Heart left ventricle (tissue), 16 donors: ENCODE results near the gene BNIP5. TPM values are rescaled to one million over a fixed set of nuclear protein-coding genes. Genes with fewer than 3 reads are reported as not detected.

Source experiments
- ATAC-seq, 4 donors: fragments of 200-7000 bp; cut with Tn5 transposase; one replicate each; pipeline ENCODE4 v1.9.1; 2020 to 2022; ENCODE audit warnings: moderate library complexity in 4 of 4, mild to moderate bottlenecking in 3 of 4, moderate number of reproducible peaks in 1 of 4
- DNase-seq, 5 donors: peaks; one replicate each; pipeline ENCODE4 v3.0.0-alpha.2; 2020
- H3K27ac ChIP-seq, 12 donors: fragments of 200-600 bp; sonication (generic) in 4 of 12; one replicate each; pipeline versions ENCODE4 v1.5.0 to v1.8.0; 2016 to 2022; ENCODE audit warnings: mild to moderate bottlenecking in 2 of 12
- H3K27me3 ChIP-seq, 9 donors: fragments of 200-600 bp; sonication (generic) in 2 of 9; one replicate each; pipeline versions ENCODE4 v1.5.1 to v1.8.0; 2016 to 2022; ENCODE audit warnings: mild to moderate bottlenecking in 3 of 9
- H3K36me3 ChIP-seq, 9 donors: fragments of 200-600 bp; sonication (generic) in 2 of 9; one replicate each; pipeline versions ENCODE4 v1.5.0 to v1.8.0; 2018 to 2022; ENCODE audit warnings: mild to moderate bottlenecking in 2 of 9
- H3K4me1 ChIP-seq, 12 donors: fragments of 200-600 bp; sonication (generic) in 4 of 12; one replicate each; pipeline versions ENCODE4 v1.5.0 to v1.8.0; 2016 to 2022; ENCODE audit warnings: mild to moderate bottlenecking in 3 of 12
- H3K4me3 ChIP-seq, 12 donors: fragments of 200-600 bp; sonication (generic) in 4 of 12; one replicate each; pipeline versions ENCODE4 v1.5.0 to v1.8.0; 2017 to 2022; ENCODE audit warnings: mild to moderate bottlenecking in 9 of 12, moderate library complexity in 4 of 12
- H3K9me3 ChIP-seq, 12 donors: fragments of 200-600 bp; sonication (generic) in 4 of 12; one replicate each; pipeline versions ENCODE4 v1.5.0 to v1.8.0; 2016 to 2022; ENCODE audit warnings: mild to moderate bottlenecking in 1 of 12
- POLR2A ChIP-seq, 2 donors: fragments of 450-650 bp; IDR thresholded peaks; one replicate each; pipeline ENCODE4 v1.6.1; 2017; ENCODE audit warnings: antibody characterized with exemption in 2 of 2, mild to moderate bottlenecking in 2 of 2, moderate library complexity in 2 of 2
- WGBS, 4 donors: extraction: QIAGEN DNeasy Blood & Tissue Kit in 2 of 4; methylation state at CpG; one replicate each; pipeline versions ENCODE4 v1.1.5 to v1.1.7; 2013 to 2018; 5-methylcytosine and 5-hydroxymethylcytosine counted together
- intact Hi-C, 10 donors: fragments of 100-400 bp; cut with DNase I; formaldehyde crosslinking; loops; one replicate each; pipeline versions ENCODE4 v1.11.1 to v1.14.2; 2022
- polyA plus RNA-seq, 2 donors: library from polyadenylated mRNA; stranded (reverse); fragments of 200-250 nt; gene quantifications; one replicate each; pipeline ENCODE4 v1.2.3, GENCODE V29; 2013
- total RNA-seq, 9 donors: library from RNA; depleted of rRNA in 2 of 9; stranded (reverse); fragments of >200 nt in 2 of 9; fragmentation: NEBNext Ultra II Directional in 3 of 9; extraction: Animal tissue kit (Norgen Biotek cat#: 25700) in 3 of 9; gene quantifications; one replicate each; pipeline versions ENCODE4 v1.1.0 to v1.2.4, GENCODE V29; 2016 to 2023
- TF ChIP-seq, protein P1 (sequence below), 12 donors: fragments of 200-600 bp; sonication (generic) in 4 of 12; IDR thresholded peaks; one replicate each; pipeline versions ENCODE4 v1.5.0 to v1.8.0; 2018 to 2022; ENCODE audit warnings: antibody characterized with exemption in 12 of 12, mild to moderate bottlenecking in 5 of 12
- donor health status: ischemic (EF 13 %, LVEDD 7.1; RV severe dilation, severe dysfunction).
- donor health status: healthy with polysubstance abuse.
- donor health status: DM: no; HTN: yes; CAD: no.
- donor health status: DM: no; HTN: no; CAD: no.
- donor health status: ischemic (EF 25% LVEDD 6.9; RV normal size, moderate dysfunction).
- donor health status: ischemic (EF 25% LVEDD 5.7; RV mildly dilated, moderate dysfunction).
- donor health status: healthy.
- donor health status: DM: yes; HTN: yes; CAD: no.
- donor health status: ischemic (EF 35%, LVEDD 5.7; RV mildly dilated, moderate dysfunction).
- donor health status: nonischemic (EF 11% LVEDD 7.7; RV severe dilation, severe dysfunction).
- donor health status: DM: yes; HTN: yes; CAD: no.
- donor health status: PGD.
- donor health status: ischemic (EF 29% LVEDD 5.4; RV normal size, mild dysfunction).
- donor health status: nonischemic (EF 23%, LVEDD 6.1; RV moderate dilation, normal function).

The BNIP5 gene
- total and polyA plus RNA-seq, 11 donors = not detected

DNA sequence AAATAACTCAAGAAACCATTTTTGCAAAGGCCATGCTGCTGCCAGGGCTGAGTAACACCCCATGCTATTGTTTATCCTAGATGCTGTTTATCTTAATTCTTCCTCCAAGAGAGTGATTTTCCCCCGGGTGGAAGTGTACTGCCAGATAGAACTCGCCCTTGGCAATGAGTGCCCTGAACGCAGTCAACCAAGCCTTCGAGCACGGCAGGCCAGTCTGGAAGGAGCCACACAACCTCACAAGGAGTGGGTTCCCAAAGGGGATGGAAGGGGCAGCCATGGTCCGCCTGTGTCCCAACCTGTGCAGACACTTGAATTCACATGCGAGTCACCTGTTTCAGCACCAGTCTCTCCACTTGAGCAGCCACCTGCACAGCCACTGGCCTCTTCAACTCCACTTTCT lies 34.9 kb downstream of the BNIP5 start:
- no peak for ATAC-seq
- no peak overlapping the region for H3K27ac ChIP-seq

DNA sequence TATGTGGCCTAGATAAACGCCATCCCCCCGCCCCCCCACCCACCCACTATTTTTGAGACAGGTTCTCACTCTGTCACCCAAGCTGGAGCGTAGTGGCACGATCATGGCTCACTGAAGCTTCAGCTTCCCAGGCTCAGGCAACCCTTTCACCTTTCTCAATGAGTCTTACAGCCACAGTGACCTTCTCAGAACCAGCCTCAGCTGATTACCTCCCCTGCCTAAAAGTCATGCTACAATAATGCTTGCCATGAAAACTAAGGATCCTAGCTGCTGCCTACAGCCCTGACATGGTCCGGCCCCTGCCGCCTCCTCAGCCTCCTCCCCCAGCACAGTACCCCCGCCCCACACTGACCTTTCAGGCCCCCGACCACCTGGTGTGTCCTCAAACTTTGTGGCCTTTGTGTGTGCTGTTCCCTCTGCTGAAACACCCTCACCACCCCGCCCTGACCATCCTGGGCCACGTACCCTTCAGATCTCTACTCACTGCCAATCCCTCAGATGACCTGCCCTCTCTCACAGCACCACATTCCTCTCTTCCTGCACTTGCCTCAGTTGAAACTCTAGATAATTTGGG lies 35.5 kb downstream of the BNIP5 start:
- H3K27ac ChIP-seq = no peak overlapping the region

More for the DNA sequence above, 34.9 kb downstream of the BNIP5 start:
- H3K4me1 ChIP-seq = peaks cover 0 to 8% (median 0%) of the 10 kb centered on the region in 12 donors
- no peak for DNase-seq
- H3K36me3 ChIP-seq = no peaks in the 10 kb centered on the region
- WGBS, 4 donors = 50 to 67% (median 56%) methylated on average over 7 of the region's 7 CpGs
- no peak overlapping the region for H3K4me3 ChIP-seq
- H3K27me3 ChIP-seq = peaks cover 0 to 21% (median 0%) of the 10 kb centered on the region in 9 donors
- no peak for TF ChIP-seq POLR2A (IDR thresholded peaks at IDR 0.05)
- TF ChIP-seq, protein P1, sequence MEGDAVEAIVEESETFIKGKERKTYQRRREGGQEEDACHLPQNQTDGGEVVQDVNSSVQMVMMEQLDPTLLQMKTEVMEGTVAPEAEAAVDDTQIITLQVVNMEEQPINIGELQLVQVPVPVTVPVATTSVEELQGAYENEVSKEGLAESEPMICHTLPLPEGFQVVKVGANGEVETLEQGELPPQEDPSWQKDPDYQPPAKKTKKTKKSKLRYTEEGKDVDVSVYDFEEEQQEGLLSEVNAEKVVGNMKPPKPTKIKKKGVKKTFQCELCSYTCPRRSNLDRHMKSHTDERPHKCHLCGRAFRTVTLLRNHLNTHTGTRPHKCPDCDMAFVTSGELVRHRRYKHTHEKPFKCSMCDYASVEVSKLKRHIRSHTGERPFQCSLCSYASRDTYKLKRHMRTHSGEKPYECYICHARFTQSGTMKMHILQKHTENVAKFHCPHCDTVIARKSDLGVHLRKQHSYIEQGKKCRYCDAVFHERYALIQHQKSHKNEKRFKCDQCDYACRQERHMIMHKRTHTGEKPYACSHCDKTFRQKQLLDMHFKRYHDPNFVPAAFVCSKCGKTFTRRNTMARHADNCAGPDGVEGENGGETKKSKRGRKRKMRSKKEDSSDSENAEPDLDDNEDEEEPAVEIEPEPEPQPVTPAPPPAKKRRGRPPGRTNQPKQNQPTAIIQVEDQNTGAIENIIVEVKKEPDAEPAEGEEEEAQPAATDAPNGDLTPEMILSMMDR (IDR thresholded peaks at IDR 0.05) = no peak
- no peaks in the 10 kb centered on the region for H3K9me3 ChIP-seq
- intact Hi-C loops = loop anchor here (1.0 to 2.0 kb wide), 3 partner anchors 57 to 59 kb away; no protein-coding TSS in a partner anchor

DNA sequence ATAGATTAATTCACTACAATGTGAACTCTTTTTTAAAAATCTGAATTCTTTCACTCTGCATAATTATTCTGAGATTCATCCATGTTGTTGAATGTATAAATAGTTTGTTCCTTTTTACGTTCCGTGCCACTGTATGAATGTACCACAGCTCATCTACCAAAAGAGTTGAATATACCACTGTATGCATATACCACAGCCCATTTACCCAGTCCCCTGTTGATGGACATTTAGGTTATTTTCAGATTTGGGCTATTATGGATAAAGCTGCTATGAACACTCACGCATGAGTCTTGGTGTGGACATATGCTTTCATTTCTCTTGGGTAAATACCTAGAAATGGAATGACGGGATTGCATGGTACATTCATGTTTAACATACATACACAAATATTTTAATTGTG lies 38.7 kb downstream of the BNIP5 start:
- Histone ChIP-seq H3K9me3 (no peaks in the 10 kb centered on the region), H3K27ac (no peak overlapping the region), H3K4me1 (peaks cover 0 to 12% (median 0%) of the 10 kb centered on the region in 12 donors), H3K4me3 (no peak overlapping the region), H3K27me3 (peaks cover 0 to 18% (median 0%) of the 10 kb centered on the region in 9 donors), H3K36me3 (no peaks in the 10 kb centered on the region)
- TF ChIP-seq, protein P1 (IDR thresholded peaks at IDR 0.05) = no peak
- no peak for TF ChIP-seq POLR2A (IDR thresholded peaks at IDR 0.05)
- ATAC-seq (no peak), DNase-seq (no peak)
- 87 to 91% (median 90%) methylated on average over 4 of the region's 4 CpGs for WGBS, 4 donors
- intact Hi-C loops = no loop called here

More for the DNA sequence above, 35.5 kb downstream of the BNIP5 start:
- intact Hi-C loops = loop anchor here in 1 of 10 donors (2.0 kb wide), 1 partner anchor 58 kb away; no protein-coding TSS in a partner anchor
- no peaks in the 10 kb centered on the region for H3K9me3 ChIP-seq
- 71 to 83% (median 82%) methylated on average over 10 of the region's 10 CpGs for WGBS, 4 donors
- H3K4me3 ChIP-seq = no peak overlapping the region
- ATAC-seq (no peak), DNase-seq (no peak)
- peaks cover 0 to 12% (median 0%) of the 10 kb centered on the region in 12 donors for H3K4me1 ChIP-seq
- TF ChIP-seq, protein P1 (IDR thresholded peaks at IDR 0.05) = no peak
- no peak for TF ChIP-seq POLR2A (IDR thresholded peaks at IDR 0.05)
- H3K27me3 ChIP-seq = peaks cover 0 to 21% (median 0%) of the 10 kb centered on the region in 9 donors
- no peaks in the 10 kb centered on the region for H3K36me3 ChIP-seq

DNA sequence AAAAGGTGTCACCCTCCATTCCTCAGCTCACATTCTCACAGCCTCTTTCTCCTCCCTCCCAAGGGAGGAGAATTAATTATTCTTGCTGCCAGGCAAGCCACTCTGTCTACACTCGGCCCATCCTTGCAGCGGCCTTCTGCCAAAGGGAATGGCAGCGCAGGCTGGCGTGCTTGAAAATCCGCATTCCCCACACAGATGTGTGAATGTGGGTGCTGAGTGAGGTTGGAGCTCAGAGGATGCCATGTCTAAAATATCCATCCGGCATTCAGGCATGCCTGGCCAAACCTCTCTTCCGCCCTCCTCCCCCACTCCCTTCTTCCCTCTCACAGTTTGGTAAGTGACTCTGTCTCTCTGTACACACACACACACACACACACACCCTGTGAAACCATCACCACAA lies 39.2 kb downstream of the BNIP5 start:
- no peak for TF ChIP-seq POLR2A (IDR thresholded peaks at IDR 0.05)
- no peak for ATAC-seq
- intact Hi-C loops = no loop called here
- H3K27ac ChIP-seq = no peak overlapping the region
- peaks cover 0 to 14% (median 0%) of the 10 kb centered on the region in 9 donors for H3K27me3 ChIP-seq
- H3K4me3 ChIP-seq = no peak overlapping the region
- WGBS, 4 donors = 70 to 80% (median 76%) methylated on average over 7 of the region's 7 CpGs
- no peaks in the 10 kb centered on the region for H3K9me3 ChIP-seq
- no peak for DNase-seq
- peaks cover 0 to 12% (median 0%) of the 10 kb centered on the region in 12 donors for H3K4me1 ChIP-seq
- H3K36me3 ChIP-seq = no peaks in the 10 kb centered on the region
